ENCODE measurements around the gene SPG7.

The SPG7 gene

DNA sequence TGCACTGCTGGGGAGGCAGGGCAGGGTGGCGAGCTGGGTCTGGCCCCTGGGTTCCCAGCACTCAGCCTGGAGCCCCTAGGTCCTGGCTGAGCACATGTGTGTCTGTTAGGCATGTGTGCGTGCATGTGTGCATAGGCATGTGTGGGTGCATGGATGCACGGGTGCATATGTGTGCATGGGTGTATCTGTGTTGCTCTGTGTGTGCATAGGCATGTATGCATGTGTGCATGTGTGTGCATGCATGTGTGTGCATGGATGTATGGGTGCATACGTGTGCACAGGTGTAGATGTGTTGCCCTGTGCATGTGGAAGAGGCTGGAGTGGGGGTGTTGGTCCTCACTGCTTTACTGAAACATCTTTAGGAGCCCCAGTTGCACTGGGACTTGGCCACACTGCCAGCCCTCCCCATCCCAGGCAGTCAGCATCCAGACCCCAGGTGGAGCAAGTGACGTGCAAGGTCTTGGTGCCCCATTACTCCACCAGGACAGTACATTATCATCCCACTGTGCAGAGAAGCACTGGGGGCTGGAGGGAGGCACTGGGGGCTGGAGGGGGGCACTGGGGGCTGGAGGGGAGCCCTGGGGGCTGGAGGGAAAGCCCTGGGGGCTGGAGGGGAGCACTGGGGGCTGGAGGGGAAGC, 94.9 kb downstream of the SPG7 start:
- no peak for DNase-seq

DNA sequence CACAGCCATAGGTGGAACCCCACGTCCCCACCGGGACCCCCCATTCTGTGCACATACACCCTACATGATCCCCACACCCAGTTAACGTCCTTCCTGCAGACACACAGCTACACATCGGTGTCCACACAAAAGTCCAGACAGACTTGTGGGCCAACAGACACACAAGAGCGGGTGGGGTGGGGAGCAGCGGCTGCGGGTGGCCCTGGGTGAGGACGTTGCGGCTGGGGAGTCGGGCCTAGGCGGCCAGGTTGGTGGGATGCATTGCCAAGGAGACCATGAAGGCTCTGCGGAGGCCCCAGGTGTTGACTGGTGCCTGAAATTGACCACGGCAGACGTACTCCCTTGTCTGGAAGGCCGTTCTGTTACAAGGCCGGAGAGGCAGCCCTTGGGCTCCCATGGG, 96.6 kb downstream of the SPG7 start:
- DNase-seq, result no peak

DNA sequence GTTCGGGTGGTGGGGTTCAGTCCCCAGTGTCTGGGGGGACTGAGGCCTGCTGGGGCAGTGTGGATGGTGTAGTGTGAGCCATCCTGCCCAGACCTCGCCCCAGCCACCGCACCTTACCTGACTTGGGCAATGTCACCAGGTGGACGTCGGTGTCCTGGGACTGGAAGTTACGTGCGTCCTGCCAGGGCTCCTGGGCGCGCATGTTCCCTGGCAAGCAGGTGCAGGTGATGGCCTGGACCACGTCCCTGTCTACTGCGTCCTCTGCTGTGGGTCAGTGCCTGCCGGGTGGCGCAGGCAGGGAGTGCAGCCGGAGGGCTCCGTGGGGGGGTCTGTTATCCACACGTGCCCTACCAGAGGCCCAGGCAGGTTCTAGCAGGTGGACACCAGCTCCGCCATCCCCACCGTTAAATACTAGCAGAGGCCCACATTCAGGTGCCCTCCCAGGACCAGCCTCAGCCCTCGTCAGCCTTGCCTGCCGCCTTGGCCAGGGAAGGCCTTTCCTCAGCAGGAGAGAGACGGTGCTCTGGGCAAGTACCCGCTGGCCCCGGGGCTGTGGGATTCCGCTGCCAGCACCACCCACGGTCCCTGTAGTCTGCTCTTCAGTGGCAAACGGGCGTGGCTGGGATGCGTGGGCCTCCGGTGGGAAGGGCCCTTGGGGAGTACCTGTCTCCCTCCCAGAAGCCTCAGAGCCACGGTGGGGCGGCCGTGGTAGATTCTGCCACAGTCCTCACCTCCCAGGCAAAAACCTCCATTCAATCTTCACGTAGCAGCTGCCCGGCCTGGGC, 97.2 kb downstream of the SPG7 start:
- no peak for DNase-seq

DNA sequence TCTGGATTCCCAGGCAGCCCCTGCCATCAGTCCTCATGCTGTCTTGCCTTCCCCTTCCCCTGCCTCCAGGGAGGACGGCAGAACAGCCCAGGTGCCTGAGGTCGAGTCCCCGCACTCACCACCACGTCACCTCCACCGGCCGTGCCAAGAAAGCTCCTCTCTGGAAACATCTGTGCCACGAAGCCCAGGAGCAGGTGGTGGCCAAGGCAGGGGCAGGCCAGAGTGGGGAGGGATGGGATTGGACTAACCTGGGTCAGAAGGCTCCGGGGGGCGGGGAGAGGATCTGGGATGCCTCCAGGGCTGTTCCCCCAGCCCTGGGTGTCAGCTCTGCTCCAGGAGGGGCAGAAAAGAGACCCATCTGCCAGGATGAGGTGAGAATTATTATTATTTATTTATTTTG, 97.8 kb downstream of the SPG7 start:
- no peak for DNase-seq

All from NCI-H524 treated with DMSO at 0.1 percent for 48 hours (cell line).